Measurements from ENCODE around the gene ARHGAP10.

ARHGAP10 gene

DNA sequence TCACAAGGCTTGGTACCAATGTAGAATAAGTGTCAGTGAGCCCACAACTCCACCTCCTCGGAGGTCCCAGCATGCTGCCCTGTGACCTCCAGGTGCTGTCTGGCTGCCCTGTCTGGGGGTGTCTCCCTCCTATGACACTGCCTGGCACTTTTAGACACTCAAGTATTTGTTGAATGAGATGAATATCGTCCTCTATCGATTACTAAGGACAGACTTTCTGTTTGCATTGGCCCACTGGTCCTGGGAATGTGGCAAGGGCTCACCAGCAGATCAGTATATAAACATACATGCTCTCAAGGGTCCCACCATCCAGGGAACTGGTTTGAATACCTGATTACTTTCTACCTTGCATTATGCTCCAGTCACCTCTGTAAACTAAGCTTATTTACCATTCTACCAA lies 377.3 kb downstream of the ARHGAP10 start:
- FAIRE-seq = no peak

DNA sequence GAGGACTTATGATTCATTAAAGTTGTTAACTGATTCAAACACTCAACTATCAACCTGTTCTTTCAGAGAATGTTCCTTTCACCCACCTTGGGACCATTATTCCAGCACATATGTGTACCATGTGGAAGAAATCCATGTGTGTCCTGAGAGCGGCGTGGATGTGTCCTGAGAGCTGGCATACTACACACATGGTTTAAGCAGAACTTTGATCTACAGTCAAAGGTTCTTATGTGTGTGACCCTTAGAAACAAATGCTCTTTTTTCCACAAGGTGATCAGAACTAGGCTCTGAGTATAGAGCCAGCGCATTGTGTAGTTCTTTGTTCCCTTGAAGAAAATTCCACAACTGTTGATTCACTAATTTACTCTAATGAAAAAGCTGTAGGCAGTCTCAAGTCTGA lies 378.3 kb downstream of the ARHGAP10 start:
- no peak for FAIRE-seq

DNA sequence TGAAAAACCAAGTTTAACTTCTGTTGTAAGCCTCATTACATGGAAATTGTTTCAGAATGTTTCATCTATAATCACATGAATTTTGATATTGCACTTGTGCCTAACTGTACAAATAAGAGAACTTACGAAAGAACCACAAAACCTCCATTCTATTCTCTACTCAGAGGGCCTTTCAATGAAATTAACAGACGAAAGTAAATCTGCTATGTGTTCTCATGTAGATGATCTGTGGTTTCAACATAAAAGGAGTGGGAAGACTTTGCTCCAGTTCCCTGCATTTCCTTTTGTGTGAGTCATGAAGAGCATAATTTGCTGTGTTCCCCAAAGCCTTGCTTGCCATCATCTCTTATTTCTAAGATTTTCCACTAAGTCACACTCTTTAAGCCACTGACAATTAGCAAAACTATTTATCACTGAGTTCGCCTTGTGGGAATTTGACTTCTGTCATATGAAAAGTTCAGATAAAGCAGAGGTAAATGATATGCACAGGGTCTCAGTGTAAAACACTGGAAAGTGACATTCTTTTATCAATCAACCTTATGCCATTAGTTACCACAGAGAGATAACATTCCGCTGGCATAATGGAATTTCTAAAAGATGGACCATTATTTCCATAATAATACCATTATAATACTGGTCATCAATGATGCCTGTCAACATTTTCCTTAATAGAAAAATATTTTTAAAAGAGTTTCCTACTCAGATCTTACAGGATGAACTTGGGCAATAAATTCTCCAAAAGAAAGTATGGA lies 380.5 kb downstream of the ARHGAP10 start:
- FAIRE-seq = no peak

DNA sequence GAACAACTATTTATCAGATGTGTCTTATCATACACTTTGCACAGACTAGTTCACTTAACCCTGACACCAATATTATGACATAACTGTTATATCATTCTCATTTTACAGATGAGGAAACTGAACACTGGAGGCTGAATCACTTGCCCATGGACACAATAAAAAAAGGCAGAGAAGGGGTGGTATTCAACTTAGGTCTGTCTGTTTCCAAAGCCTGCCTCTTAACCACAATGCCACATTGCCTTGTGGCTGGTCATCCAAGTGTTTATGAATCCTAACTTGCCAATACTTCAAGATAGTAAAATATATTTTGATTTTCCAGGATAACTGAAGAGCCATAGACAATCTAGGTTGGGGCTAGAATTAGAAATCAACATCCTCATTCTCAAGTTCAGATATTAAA lies 382.5 kb downstream of the ARHGAP10 start:
- no peak for FAIRE-seq

DNA sequence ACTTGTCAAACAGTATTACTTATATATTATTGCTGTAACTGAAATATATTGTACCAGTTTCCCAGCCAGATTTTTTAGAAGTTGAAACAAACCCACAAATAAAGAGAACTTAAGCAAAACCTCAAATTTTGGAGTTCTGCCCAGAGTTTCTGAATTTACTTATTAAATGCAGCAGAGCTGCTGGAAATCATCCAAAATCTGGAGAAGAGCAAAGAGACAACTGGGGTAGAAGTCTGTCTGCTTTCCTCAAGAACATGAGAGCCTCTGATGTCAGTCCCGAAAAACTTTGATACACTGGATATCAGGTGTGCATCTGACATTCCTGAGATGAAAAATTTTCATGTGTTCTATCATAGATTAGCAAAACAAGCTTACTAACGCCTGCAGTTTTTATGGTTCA lies 384.4 kb downstream of the ARHGAP10 start:
- no peak for FAIRE-seq

DNA sequence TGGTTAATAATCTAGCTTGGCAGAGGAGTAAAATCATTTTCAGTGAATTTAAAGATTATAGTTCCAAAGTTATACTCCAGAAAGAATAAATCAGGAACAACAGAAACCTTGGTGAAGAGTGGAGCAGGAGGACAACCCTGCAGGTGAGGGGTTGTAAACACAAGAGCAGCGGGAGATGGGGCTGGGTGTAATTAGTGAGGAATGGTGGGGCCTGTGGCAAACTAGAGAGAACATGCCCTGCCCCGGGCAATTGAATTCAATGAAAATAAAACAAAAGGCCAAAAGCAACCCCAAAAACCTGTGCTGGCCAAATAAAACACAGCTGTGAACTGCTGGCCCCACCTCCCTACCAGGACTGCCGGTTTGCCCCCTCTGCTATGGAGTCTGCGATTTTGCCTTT lies 385.1 kb downstream of the ARHGAP10 start:
- no peak for FAIRE-seq

DNA sequence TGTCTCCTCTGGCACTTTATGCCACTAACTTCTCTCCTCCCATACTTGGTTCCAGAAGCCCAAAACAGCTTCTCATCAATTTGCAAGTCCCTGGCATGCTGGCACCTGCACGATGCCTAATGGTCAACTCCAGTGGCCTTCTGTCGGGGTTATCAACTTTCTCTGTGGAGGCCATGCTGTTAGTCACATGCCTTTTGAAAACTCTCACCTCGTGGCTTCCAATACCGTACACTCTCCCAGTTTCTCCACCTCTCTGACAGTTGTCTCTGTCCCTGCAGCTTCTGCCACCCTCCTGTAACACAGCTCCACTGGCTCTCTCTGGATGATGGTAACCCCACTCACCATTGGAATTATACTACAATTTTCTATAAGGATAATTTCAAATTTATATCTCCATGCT lies 386.3 kb downstream of the ARHGAP10 start:
- no peak for FAIRE-seq

DNA sequence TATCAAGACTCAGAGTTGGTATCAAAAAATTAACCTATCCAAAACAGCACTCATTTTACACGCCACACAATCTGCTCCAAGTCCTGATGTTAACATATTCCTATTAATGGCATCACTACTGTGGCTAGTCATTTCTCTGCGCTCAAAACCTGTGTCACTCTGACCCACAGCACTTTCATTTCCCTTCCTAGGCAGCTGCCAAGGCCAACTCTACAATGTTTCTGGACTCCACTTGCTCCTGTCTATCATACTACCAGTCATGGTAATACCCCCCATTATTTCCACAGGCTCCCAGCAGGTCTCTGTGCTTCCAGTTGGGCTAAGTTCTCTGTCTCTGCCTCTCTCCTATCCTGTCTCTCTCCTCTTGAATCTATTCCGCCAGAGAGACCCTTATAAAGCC lies 386.7 kb downstream of the ARHGAP10 start:
- no peak for FAIRE-seq

DNA sequence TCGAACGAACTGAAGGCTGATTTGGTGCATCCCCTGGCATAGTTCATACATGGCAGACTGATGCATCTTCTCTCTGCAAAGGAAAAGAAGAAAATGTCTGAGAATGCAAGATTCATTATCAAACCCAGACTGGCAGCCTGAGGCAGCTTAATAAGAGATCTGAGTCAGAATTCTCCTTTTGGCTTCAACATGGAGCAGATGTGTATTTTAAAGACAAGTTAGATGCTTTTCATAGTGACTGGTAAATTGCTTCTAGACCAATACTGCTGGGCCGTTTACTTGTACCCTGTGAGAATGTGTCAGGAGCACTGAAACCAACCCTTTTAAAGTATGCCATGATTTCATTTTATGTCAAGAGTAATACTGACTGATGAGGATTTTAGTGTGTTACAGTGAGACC lies 388.3 kb downstream of the ARHGAP10 start:
- FAIRE-seq = no peak

Measured in A204.1 (cell line).